Epidermal melanocyte (primary cell): Measurements from ENCODE around the gene APOBR.
"Not testable (repeated sequence)": the region's sequence is repeated elsewhere in the genome, so short reads cannot be mapped to it uniquely, and the experiment has no call there.

ENCODE experiments used
- DNase-seq: peaks from one replicate; pipeline ENCODE4 v3.0.0; 2011; ENCODE audit warnings: low spot score; ENCODE audit not compliant: insufficient read length

APOBR gene, protein sequence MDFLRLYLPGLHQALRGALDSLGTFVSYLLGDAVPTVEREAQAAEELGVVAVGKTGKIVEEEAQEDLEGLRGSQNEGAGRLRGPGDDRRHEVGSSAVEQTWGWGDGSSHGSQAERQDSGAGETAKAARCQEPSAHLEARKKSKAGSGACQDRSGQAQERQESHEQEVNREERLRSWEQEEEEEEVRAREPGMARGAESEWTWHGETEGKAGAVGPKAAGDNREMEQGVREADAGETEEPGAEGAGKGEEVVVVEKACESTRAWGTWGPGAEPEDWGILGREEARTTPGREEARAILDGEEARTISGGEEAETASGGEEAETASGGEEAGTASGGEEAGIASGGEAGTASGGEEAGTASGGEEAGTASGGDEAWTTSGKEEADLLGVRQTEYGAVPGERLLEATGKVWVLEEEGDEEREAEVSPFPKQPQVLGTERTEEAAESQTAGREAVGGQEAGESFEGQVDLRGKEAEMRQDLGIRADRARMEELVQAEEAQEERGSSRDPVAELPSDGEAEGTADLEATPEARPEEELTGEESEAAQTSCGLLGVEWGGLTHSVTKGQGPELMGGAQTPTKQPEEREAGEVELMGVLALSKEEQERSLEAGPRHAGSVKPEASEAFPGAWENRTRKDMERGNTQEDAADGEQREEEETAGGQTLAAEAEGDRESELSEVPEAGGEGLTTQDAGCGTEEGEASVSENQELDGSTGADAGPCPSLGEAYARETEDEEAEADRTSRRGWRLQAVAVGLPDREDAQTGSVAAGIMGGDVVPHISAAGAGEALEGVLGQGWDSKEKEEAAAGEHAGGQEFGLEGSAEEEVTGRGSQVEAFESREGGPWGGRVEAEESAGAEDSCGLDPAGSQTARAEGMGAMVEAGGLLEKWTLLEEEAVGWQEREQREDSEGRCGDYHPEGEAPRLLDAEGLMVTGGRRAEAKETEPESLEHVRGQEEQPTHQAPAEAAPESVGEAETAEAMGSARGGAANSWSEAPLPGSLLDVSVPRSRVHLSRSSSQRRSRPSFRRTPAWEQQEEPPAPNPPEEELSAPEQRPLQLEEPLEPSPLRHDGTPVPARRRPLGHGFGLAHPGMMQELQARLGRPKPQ

DNA sequence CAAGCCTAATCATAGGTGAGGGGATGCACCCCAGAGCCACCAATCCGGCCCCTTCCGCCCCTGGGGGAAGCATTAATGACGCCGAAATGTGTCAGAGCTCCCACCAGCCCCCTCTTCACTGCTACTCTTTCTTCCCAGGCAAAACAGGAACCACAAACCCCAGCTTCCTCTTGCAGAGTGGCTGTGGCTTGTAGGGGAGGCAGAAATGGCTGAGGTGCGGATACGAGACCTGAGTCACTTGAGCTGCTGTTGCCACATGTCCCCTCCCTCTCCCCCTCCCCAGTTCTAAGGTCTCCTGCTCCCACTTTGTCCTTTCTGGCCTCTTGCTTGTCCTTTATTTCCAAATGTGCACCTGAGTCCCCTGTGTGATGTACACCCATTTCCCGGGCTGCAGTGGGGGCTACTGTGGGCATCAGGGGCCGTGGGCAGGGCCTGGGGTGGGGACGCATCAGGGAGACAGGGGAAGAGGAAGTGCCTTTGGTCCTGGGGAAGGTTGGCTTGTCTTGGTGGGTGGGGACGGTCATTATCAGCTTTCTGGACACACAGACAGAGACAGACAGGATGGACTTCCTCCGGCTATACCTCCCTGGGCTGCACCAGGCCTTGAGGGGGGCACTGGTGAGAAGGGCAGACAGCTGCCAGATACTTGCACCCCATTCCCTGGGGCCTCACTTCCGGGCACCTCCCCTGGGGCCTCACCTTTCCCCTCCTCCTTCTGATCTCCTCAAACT is at the start of gene APOBR:
Gene APOBR, plus strand, starts transcription at position 523 of the 731 bp plus-strand sequence. Its CDS starts 39 bp downstream, at position 562.
- no peak for DNase-seq

DNA sequence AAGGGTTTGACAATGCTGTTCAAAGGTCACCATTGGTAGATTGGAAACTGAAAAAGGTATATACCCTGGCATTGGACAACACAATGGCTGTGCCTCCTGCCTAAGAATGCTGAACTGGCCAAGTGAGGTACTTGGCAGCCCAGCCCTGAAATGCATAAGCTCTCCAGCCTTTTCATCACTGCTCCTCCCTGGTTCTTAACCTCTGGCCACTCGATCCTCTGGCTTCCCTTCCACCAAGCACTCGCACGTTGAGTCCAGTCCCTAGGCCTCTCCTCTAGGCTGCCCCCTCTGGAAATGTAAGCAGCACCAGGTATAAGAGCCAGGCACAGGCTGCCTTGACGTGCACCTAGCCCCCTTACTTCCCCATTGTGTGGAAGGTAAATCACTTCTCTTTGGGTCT is 48.1 kb upstream of the APOBR start:
- DNase-seq = not testable (repeated sequence)

DNA sequence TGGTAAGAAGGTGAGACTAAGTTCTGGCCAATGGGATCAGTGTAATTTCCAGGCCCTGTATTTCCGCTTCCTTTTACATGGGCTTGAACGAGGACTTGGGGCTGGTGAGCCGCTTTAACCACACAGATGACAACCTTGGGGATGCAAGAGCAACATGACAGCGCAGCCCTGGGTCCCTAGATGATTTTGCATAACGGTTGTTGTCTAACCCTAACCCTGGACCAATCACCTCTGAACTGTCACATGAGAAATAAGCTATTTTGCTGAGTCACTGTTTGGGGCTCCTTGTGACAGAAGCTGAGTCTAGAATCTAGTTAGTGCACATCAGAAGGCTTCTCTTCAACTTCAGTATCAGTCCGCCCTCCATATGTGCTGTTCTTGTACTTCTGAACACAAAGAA is 47.4 kb upstream of the APOBR start:
- DNase-seq = not testable (repeated sequence)

DNA sequence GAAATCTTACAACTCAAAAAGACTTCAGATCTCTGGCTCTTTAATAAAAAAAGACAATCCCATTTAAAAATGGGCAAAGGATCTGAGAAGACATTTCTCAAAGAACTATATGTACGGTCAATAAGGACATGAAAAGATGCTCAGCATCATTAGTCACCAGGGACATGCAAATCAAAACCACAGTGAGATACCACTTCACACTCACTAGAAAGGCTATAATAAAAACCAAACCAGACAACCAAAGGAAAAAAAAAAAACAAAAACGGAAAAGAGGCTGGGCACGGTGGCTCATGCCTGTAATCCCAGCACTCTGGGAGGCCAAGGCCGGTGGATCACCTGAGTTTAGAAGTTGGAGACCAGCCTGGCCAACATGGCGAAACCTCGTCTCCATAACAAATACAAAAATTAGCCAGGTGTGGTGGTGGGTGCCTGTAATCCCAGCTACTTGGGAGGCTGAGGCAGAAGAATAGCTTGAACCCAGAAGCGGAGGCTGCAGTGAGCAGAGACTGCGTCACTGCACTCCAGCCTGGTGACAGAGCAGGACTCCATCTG is 20.7 kb upstream of the APOBR start:
- DNase-seq = no peak

DNA sequence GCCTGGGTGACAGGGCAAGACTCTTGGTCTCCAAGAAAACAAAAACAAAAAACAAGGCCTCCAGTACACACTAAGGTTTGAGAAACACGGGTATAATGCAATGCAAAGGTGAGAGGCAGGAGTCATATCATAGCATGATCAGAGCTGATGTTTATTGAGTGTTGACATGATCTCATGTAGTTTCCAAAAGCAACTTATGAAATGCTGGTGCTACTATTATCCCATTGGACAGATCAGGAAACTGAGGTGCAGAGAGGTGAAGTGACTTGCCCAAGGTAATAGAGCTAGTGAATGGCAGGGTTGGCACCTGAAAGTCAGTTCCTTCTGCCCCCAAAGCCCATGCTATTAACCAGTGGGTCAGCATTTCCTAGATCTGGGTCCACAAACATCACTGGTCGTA is 19.2 kb upstream of the APOBR start:
- no peak for DNase-seq

DNA sequence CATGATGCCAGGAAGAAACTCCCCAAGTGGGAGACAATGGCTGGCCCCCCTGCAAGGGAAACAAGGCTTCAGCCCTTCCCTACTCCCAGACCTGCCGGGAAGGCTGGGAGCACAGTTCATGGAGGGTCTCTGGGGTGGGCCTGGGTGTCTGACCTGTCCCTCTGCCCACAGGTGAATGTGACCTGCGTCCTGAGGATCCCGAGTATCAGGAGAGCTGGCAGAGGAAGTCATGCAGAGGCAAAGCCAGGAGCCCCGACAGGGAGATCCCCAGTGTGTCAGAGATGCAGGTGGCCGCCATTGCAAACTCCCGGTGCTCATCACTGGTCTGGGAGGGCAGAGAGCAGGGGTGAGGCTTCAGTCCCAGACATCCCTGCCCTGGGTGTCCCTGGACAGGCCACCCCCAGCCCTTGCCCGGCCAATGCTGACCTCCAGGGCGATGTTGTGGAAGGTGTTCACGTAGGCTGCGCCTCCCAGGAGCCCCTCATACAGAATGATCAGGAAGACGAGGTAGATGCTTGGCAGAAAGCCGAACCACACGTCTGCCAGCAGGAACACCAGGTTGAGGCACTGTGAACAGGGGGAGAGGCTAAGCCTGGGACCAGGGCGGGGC is 17.0 kb upstream of the APOBR start:
- DNase-seq = no peak

DNA sequence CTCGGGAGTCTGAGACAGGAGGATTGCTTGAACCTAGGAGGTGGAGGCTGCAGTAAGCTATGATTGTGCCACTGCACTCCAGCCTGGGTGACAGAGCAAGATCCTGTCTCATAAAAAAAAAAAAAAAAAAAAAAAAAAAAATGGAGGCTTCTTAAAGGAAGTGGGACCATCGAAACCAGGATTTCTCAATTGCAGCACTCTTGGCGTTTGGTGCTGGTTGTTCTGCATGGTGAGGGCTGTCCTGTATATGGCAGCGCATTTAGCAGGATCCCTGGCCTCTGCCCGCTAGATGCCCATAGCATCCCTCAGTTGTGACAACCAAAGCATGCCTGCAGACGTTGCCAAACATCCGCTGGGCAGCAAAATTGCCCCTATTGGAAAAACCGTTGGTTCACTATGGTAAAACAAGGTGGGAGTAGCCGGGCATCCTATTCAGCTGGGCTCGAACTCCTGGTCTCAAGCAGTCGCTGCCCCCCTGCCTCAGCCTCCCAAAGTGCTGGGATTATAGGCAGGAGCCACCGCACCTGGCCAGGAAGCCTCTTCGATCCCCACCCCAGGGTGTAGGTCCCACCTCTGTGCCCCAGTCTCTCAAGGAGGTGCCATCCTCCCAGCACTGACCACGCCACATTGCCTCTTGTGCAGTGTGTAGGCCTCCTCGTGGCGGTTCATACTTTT is 15.8 kb upstream of the APOBR start:
- DNase-seq = no peak

DNA sequence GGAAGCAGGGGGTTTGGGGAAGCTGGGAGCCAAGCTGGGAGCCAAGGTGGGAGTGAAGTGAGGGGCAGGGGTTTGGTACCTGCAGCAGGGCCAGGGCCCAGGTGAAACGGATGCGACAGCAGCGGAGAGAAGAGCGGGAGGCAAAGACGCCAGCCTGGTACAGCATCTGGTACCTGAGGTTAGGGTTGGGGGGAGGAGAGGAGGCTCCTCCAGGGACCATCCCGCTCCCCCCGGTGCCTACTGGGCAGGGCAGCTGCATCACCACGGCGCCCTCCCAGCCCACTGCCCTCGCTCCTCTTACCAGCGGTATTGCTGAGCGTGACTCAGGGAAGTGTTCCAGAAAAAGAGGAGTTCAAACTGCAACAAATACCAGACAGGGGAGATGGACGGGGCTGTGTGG is 12.4 kb upstream of the APOBR start:
- no peak for DNase-seq

DNA sequence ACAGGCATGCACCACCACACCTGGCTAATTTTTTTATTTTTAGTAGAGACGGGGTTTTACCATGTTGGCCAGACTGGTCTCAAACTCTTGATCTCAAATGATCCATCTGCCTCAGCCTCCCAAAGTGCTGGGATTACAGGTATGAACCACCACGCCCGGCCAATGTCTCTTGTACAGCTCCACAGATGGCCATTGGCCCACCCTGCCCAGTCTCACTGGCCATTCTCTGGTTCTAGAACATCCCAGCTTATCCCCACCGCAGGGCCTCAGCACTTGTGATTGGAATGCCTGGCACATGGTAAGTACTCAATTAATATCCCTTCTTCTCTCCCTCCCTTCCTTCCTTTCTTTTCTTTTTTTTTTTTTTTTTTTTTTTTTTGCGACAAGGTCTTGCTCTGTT is 11.1 kb upstream of the APOBR start:
- not testable (repeated sequence) for DNase-seq

DNA sequence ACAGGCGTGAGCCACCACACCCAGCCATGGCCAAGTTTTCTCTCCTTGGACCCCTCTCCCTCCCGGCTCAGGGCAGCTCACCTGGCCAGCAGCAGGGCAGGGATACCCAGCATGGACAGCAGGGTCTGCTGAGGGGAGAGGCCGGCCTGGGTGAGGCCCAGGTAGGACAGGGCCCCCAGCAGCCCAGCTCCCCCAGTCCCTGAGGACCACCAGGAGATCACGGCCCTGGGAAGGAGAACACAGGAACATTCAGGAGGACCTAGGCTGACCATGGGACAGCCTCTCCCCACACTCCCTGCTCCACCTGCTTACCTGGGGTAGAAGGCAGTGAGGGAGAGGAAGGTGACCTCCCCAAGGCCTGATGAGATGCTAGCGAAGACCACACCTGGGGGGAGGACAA is 8.2 kb upstream of the APOBR start:
- no peak for DNase-seq

DNA sequence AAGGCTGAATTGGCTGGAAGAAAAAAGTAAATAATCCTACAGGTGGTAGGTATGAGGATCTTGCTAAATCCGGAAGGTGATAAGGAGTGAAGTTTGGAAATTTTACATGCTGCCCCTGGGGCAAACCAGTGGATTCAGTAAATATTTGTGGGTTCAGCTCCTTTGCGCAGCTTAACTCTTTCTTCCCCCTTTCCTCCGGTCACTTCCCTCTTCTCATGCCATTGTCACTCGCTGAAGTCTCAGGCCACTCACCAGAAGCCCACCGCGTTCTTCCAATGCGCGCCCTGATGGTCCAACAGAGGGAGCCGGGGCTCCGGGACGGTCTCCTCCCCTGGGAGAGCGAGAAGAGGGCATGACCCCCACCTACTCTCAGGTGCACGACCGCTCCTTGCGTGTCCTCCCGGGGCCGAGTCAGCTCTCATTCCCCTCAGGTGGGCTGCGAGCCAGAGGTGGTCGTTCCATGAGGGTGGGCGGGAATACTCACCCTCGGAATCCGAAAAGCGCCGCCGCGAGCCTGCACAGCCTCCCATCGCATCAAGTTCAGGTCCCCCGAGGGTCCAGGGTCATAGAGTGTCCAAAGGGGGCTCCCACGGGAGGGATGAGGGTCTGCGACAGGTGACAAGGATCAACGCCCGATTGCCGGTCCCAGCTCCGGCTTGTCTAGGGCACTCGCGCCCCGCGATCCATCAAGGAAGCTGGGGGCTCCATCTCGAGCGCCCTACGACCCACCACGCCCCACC is 3.0 kb upstream of the APOBR start:
- DNase-seq = no peak

DNA sequence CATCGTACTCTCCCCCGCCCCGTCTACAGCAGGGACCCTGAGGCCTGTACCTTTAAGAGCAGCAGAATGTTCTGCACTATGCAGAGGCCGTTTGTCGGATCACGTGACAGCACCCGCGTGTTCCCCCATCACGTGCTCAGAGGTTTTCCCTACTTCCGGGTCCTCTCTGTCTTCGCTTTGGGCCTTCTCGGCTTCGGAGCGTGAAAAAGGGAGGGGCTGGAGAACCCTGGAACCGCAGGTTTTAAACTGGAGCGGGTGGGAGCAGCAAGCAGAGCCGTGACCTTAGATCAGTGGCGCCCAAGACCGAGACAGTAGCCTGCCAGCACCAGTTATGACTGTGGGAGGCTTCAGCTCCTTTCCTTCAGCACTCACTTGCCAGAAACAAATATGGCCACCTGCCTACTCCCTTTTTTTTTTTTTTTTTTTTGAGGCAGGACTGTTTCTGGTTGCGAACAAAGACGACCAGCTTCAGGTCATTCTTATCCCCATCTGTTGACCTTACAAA is 2.4 kb upstream of the APOBR start, which contains the start of gene CLN3:
Gene CLN3, minus strand, starts transcription at position 105 of the 505 bp plus-strand sequence. CDS start 315 bp downstream, outside the sequence.
- peak; percentile 97 for DNase-seq

DNA sequence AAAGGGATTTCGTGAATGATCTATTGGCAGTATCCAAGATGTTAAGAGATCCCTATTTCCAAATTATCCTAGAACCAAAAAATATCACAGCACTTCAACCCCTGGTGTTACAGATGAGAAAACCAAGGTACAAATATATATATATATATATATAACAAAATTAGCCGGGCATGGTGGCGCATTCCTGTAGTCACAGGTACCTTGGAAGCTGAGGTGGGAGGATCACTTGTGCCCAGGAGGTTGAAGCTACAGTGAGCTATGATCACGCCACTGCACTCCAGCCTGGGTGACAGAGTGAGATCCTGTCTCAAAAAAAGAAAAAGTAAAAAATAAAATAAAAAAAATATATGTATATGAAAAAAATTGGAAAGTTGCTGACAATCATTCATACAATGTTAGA is 1.9 kb upstream of the APOBR start:
- DNase-seq = no peak

DNA sequence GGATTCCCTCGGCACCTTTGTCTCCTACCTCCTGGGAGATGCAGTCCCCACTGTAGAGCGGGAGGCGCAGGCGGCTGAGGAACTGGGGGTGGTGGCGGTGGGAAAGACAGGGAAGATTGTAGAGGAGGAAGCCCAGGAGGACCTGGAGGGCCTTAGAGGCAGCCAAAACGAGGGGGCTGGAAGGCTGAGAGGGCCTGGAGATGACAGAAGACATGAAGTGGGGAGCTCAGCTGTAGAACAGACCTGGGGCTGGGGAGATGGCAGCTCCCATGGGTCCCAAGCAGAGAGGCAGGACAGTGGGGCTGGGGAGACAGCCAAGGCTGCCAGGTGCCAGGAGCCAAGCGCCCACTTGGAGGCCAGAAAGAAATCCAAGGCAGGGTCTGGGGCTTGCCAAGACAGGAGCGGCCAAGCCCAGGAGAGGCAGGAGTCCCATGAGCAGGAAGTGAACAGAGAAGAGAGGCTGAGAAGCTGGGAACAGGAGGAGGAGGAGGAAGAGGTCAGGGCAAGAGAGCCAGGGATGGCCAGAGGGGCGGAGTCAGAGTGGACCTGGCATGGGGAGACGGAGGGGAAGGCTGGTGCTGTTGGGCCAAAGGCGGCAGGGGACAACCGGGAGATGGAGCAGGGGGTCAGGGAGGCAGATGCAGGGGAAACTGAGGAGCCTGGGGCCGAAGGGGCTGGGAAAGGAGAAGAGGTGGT is 803 bp downstream of the APOBR start:
- no peak for DNase-seq

DNA sequence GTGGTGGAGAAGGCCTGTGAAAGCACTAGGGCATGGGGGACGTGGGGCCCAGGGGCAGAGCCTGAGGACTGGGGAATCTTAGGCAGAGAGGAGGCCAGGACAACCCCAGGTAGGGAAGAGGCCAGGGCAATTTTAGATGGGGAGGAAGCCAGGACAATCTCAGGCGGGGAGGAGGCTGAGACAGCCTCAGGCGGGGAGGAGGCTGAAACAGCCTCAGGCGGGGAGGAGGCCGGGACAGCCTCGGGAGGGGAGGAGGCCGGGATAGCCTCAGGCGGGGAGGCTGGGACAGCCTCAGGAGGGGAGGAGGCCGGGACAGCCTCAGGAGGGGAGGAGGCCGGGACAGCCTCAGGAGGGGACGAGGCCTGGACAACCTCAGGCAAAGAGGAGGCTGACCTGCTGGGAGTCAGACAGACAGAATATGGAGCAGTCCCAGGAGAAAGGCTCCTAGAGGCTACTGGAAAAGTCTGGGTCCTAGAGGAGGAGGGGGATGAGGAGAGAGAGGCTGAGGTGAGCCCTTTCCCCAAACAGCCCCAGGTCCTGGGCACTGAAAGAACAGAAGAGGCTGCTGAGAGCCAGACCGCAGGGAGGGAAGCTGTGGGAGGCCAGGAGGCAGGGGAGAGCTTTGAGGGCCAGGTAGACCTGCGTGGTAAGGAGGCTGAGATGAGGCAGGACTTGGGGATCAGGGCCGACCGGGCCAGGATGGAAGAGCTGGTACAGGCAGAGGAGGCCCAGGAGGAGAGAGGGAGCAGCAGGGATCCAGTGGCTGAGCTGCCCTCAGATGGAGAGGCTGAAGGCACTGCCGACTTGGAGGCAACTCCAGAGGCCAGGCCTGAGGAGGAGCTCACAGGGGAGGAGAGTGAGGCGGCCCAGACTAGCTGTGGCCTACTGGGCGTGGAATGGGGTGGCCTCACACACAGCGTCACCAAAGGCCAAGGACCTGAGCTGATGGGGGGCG is 1.6 kb downstream of the APOBR start:
- no peak for DNase-seq

DNA sequence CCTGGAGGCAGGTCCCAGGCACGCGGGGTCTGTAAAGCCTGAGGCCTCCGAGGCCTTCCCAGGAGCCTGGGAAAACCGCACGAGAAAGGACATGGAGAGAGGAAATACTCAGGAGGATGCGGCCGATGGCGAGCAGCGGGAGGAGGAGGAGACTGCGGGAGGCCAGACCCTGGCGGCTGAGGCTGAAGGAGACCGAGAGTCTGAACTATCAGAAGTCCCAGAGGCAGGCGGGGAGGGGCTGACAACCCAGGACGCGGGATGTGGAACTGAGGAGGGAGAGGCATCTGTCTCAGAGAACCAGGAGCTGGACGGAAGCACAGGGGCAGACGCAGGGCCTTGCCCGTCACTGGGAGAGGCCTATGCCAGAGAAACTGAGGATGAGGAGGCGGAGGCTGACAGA is 2.4 kb downstream of the APOBR start:
- no peak for DNase-seq

DNA sequence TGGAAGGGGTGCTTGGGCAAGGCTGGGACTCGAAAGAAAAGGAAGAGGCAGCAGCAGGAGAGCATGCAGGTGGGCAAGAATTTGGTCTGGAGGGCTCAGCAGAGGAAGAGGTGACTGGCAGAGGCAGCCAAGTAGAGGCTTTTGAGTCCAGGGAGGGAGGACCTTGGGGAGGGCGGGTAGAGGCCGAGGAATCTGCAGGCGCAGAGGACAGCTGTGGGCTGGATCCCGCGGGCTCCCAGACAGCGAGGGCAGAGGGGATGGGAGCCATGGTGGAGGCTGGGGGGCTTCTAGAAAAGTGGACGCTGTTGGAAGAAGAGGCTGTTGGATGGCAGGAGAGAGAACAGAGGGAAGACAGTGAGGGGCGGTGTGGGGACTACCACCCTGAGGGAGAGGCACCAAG is 2.9 kb downstream of the APOBR start:
- DNase-seq = no peak
